ENCODE results near the gene HMGB4.

The HMGB4 gene

DNA sequence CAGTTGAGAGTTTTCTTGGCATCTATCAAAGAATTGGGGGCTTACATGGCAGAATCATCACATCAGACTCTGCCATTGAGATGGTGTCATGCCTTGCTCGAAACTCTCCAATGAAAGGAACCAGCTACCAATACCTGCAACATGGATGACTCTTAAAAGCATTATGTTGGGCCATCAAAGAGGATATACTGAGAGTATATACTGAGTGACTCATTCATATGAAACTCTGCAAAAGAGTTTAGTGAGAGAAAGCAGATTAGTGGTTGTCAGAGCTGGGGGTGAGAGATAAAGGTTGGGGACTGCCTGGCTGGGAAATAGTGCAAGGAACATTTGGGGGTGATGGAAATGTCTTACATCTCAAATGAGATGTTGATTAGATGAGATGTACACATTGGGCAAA is 14.7 kb upstream of the HMGB4 start:
- no peak for DNase-seq

GRCh38 chr1:33850481-33850880 is 13.4 kb upstream of the HMGB4 start:
- DNase-seq = no peak

- DNase-seq = no peak
Observed at GRCh38 chr1:33852711-33853110, 11.2 kb upstream of the HMGB4 start.

GRCh38 chr1:33853431-33853830 is 10.4 kb upstream of the HMGB4 start:
- DNase-seq = no peak

DNA sequence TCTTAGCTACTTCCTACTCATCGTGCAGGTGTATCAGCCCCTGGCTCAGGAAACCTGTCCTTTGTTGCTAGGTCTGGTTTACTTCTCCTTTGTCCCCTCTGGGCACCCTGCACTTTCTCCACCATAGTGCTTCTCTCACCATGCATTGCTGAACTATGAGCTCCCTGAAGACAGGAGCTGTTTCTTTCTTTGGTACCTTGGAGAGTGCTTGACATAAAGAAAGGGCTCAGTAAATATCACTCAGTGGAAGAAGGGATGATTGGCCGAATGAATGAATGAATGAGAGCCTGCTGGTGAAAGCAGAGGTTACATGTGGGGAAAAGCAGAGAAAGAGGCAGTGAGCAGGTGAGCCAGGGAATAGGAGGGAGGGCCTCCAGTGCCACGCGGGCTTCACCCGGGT is 9.8 kb upstream of the HMGB4 start:
- no peak for DNase-seq

- DNase-seq = no peak
Observed at GRCh38 chr1:33860671-33861070, 3.2 kb upstream of the HMGB4 start.

DNA sequence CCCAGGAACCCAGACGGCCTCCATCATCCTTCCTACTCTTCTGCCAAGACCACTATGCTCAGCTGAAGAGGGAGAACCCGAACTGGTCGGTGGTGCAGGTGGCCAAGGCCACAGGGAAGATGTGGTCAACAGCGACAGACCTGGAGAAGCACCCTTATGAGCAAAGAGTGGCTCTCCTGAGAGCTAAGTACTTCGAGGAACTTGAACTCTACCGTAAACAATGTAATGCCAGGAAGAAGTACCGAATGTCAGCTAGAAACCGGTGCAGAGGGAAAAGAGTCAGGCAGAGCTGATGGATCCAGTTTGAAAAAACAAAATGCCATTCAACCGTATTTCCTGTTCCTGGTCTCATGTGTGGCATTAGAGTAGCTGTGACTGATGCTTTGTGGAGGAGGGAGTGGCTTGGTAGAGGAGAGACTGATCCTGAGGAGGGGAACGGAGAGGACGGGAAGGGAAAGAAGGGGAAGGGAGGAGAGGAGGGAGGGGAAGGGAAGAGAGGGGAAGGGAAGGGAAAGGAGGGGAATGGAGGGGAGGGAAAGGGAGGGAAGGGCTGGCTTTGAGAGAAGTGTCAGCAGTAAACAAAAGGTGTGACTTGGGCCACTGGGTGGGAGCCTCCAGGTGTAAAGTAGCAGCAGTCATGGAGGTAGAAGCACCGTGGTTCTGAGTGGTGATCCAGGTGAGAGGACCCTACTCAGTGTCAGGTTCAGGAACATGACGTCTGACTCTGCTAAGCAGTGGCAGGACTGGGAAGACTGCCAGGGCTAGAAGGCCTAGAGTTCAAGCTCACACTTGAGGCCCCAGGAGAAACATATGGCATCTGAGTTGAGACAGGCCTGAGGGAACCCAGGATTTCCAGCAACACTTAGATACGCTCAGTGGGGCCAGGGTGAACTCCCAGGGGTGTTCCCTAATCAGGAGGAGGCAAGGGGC is 846 bp downstream of the HMGB4 start:
- peak; percentile 95 for DNase-seq

- DNase-seq = no peak
Observed at GRCh38 chr1:33866281-33866680, 2.4 kb downstream of the HMGB4 start.

DNA sequence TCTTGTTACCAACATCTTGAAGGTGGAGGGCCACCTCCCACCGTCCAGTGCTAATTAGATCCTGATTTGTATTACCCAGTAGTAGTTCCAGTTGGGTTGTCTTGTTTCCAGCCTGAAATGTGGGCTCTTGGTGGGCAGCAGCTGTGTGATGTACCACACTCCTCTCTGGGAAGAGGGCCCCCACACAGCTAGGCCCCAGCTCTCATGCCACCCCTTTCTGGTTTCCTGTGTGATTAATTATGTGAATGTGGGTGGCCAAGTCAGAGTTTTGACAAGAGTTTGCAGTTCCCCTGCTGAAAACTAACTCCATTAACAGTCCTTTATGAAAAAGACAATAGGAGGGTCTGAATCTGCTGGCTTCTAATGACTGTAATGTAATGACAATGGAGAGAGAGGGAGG is 3.8 kb downstream of the HMGB4 start:
- DNase-seq = no peak

- DNase-seq = no peak
Observed at GRCh38 chr1:33872275-33872674, 8.4 kb downstream of the HMGB4 start.

- no peak for DNase-seq
Observed at GRCh38 chr1:33872683-33873082, 8.8 kb downstream of the HMGB4 start.

- DNase-seq = no peak
Observed at GRCh38 chr1:33874636-33875035, 10.8 kb downstream of the HMGB4 start.

GRCh38 chr1:33875862-33876261 is 12.0 kb downstream of the HMGB4 start:
- DNase-seq = no peak

DNA sequence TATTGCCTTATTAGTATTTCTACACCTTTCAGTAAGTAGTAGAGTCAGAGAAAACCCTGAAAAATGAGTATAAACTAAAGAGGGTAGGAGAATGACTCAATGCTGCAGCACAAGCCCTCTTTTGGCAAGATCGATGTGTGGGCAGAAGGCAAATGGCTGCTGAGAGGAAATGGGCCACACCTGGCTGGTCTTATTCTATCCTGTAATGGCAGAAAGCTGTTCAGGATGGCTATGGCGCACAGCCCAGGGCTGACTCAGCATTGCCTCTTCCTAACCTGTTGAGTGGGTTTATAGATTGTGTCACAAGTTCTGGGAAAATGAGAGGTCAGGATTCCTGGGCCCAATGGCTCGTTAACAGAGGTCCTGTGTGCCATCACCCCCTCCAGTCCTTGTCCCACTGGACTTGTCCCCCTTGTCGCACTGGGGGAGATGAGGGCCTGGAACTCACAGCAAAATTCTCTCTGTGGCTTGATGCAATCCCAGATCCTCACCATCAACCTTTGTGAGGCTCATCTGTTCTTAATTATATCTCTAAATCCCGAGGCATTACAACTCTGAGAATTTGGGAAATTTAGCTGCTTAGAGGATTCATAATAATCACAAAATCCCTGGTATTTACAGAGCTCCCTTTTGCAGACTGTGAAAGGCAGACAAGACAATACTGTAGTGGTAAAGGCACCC is 13.2 kb downstream of the HMGB4 start:
- no peak for DNase-seq

DNA sequence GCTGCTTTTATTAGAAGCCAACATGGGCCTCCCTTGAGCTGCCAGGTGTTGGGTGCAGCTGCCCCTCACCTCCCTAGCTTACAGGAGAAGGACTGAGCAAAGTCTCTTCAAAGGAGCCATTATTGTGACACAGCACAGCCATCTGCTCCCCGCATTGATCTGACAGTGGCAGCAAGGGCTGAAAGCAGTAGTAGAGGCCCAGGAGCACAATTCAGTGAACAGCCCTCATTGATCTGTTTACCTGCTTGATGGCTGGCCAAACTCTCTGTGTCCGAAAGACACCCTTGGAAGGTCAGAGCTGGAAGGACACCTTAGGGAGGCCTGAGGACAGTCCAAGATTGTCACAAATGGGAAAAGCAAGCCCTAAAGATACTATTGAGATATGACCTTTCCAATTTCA is 14.5 kb downstream of the HMGB4 start:
- DNase-seq = no peak

GRCh38 chr1:33880305-33880704 is 16.4 kb downstream of the HMGB4 start:
- no peak for DNase-seq

- no peak for DNase-seq
Observed at GRCh38 chr1:33886496-33886895, 22.6 kb downstream of the HMGB4 start.

- no peak for DNase-seq
Observed at GRCh38 chr1:33893147-33893830, 29.4 kb downstream of the HMGB4 start.

DNA sequence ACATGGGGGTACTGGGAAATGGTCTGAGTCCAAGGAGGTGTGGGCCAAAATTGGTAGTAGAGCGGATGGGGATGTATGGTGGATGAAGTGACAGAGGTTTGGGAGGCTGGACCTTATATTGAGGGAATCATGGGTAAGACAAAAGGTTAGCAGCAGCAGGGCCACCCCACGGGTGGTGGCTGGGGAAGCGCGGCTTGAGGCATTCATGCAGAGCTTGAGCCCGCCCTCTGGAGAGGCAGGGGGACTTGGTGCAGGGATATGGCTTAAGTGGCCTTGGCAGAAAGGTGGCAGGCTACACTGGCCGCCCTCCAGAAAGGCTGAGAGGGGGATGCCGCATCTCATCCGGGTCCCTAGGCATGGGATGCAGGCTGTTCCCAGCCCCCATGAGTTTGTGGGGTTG is 31.5 kb downstream of the HMGB4 start:
- no peak for DNase-seq

DNA sequence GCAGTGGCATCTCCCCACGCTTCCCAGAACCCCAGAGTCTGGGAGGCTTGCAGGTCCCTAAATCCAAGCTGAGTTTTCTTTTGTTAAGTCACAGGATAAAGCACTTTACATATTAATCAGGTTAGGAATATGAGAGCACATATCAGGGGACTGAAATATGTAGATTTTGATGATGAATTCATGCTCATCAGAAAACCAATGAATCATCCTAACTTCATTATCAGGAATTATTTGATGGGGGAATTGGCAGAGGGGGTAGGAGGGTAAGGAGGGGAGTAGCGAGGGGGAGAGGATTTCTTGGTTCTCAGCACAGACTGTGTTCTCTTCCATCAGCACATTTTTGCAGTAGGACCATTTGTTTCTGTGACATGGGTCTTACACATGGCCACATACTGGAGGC is 32.1 kb downstream of the HMGB4 start:
- no peak for DNase-seq

DNA sequence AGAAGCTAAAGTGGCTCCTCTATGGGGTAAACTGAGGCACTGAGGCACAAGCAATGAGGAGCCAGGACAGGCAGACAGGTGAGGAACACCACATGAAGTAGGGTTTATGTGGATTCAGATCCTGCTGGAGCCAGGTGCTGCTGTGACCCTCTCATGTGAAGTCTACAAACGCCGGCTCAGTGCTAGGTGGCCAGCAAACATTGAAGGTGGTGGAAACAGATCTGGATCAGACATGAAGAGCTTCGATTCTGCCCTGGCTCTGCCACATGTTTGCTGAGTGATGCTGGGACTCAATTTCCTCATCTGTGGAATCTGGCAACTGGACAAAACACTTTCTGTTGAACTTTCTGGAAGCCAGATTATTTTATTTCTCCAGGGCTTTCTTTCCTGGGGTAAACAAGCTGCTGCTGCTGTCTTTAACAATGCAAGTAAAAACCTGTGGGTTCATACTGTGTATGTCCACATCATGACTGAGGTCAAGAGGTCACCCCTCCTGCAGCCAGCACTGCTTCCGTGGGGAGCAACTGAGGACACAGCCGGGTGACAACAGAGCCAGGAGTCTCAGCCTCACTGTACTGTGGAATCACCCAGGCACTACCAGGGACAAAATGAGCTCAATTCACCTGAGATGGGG is 33.3 kb downstream of the HMGB4 start:
- DNase-seq = no peak

DNA sequence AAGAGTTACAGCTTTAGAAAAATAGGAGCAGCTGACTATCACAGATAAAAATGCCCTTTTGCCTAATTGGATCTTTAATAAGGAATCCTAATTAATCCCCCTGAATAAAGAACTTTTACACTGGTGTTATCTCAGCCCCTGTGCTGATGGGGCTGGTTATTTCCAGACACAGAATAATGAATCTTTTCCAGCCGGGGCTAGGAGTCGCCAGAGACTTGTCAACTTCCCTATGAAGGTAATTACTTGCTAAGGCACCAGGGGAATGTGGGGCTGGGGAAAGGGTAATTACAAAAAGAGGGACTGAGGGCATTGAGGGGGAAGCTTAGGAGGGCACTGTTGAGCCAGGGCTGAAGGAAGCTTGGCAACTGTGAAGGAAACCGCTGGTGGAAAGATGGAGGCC is 34.5 kb downstream of the HMGB4 start:
- DNase-seq = no peak

- DNase-seq = no peak
Observed at GRCh38 chr1:33898881-33899280, 35.0 kb downstream of the HMGB4 start.
